ENCODE results near the gene SRCAP.

Gene SRCAP

DNA sequence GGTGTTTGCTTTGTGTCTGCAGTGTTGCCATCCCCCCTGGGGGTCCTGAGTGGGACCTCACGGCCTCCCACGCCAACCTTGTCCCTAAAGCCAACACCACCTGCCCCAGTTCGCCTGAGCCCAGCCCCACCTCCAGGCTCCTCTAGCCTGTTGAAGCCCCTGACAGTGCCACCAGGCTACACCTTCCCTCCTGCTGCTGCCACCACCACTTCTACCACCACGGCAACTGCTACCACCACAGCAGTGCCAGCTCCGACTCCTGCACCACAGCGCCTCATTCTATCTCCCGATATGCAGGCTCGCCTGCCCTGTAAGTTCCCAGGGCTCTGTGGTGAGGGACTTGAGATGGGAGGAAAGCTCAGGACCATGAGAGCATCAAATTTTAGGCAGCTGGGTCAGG lies 22.2 kb downstream of the SRCAP start:
- Histone ChIP-seq H3K4me1 (no peaks in the 10 kb centered on the region), H3K36me3 (replicated peaks) (peaks cover 88% of the 10 kb centered on the region), H3K9me3 (no peaks in the 10 kb centered on the region), H3K27me3 (ENCODE audit: low read depth) (no peaks in the 10 kb centered on the region), H3K4me3 (no peak overlapping the region)
- in situ Hi-C loops (cut with MboI; ENCODE audit: low sequenced_read_pairs): no loop called here
- DNase-seq (ENCODE audit: low spot score in 2 of 2): no peak

DNA sequence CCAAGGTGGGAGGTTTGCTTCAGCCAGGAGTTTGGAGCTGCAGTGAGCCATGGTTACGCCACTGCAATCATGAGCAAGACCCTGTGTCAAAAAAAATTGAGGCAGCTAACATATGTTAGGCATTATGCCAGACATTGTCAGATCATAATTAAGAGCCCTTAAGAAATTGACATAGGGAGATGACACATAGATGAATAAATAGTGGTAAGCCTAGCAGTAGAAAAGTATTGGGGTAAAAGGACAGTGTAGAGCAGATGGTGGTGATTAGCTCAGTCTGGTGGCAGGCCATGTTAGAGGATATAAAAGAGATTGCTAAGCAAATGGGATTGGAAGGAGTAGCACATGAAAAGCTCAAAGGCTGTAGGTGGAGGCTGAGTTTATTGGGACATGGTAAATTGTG lies 22.6 kb downstream of the SRCAP start:
- Histone ChIP-seq H3K36me3 (replicated peaks) (peaks cover 86% of the 10 kb centered on the region), H3K27me3 (ENCODE audit: low read depth) (no peaks in the 10 kb centered on the region), H3K9me3 (no peaks in the 10 kb centered on the region), H3K4me3 (no peak overlapping the region), H3K4me1 (no peaks in the 10 kb centered on the region)
- in situ Hi-C loops (cut with MboI; ENCODE audit: low sequenced_read_pairs): no loop called here
- DNase-seq (ENCODE audit: low spot score in 2 of 2): no peak

DNA sequence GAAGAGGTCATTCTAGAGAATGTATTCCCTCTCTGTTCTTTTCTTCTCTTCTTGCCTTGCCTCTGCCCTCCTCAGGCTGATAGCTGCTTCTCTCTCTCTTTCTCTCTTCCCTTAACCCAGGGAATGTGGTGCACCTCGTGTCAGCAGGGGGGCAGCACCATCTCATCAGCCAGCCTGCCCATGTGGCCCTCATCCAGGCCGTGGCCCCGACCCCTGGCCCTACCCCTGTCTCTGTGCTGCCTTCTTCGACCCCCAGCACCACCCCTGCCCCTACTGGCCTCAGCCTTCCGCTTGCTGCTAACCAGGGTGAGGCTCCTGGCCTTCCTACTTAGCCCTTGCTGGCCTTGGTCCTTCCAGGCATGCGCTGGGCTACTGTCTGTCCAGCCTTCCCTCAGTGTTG lies 23.5 kb downstream of the SRCAP start:
- in situ Hi-C loops (cut with MboI; ENCODE audit: low sequenced_read_pairs): no loop called here
- no peak overlapping the region for H3K4me3 ChIP-seq
- DNase-seq (ENCODE audit: low spot score in 2 of 2): no peak
- no peaks in the 10 kb centered on the region for H3K9me3 ChIP-seq
- no peaks in the 10 kb centered on the region for H3K4me1 ChIP-seq
- peaks cover 87% of the 10 kb centered on the region for H3K36me3 ChIP-seq (replicated peaks)
- H3K27me3 ChIP-seq (ENCODE audit: low read depth): no peaks in the 10 kb centered on the region

DNA sequence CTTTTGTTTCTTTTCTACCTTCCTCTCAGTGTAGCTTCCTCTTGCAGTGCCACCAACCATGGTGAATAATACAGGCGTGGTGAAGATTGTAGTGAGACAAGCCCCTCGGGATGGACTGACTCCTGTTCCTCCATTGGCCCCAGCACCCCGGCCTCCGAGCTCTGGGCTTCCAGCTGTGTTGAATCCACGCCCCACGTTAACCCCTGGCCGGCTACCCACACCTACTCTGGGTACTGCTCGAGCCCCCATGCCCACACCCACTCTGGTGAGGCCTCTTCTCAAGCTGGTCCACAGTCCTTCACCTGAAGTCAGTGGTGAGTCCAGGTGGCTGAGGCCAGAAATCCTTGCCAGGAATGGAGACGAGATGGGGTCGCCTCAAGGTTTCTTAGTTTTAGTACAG lies 23.9 kb downstream of the SRCAP start:
- Histone ChIP-seq H3K36me3 (replicated peaks) (peaks cover 84% of the 10 kb centered on the region), H3K4me3 (no peak overlapping the region), H3K4me1 (peaks cover 3% of the 10 kb centered on the region; the same call in 1 of the 2 replicates), H3K9me3 (no peaks in the 10 kb centered on the region), H3K27me3 (ENCODE audit: low read depth) (no peaks in the 10 kb centered on the region)
- in situ Hi-C loops (cut with MboI; ENCODE audit: low sequenced_read_pairs): no loop called here
- no peak for DNase-seq (ENCODE audit: low spot score in 2 of 2)

DNA sequence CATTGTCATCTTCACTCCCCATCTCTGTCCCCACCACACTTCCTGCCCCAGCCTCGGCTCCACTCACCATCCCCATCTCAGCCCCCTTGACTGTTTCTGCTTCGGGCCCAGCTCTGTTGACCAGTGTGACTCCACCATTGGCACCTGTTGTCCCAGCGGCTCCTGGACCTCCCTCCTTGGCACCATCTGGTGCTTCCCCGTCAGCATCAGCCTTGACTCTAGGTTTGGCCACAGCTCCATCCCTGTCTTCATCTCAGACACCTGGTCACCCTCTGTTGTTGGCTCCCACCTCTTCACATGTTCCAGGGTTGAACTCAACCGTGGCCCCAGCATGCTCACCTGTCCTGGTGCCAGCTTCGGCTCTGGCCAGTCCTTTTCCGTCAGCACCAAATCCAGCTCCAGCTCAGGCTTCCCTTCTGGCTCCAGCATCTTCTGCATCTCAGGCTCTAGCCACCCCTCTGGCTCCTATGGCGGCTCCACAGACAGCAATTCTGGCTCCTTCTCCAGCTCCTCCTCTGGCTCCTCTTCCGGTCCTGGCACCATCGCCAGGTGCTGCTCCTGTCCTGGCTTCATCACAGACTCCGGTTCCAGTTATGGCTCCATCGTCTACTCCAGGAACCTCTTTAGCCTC lies 24.9 kb downstream of the SRCAP start:
- H3K9me3 ChIP-seq: no peaks in the 10 kb centered on the region

DNA sequence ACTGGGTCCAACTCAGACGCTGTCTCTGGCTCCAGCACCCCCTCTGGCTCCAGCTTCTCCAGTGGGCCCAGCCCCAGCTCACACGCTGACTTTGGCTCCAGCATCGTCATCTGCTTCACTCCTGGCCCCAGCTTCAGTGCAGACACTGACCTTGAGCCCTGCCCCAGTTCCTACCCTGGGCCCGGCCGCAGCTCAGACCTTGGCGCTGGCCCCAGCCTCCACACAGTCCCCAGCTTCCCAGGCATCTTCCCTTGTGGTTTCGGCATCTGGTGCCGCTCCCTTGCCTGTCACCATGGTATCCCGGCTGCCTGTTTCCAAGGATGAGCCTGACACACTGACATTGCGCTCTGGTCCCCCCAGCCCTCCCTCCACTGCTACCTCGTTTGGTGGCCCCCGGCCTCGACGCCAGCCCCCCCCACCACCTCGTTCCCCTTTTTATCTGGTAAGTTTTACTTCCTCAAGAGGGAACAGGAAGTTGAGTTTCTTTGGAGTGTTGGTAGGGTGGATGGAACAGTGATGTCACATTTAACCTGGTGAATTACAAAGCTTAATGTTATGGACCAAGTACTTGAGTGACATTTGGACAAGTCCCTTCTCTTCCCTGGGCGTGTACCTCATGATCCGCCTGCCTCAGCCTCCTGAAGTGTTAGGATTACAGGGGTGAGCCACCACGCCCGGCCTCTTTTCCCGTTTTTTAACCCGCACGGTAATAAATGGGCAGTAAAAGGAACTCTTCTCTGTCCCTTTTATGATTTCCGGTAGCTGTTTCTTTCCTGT lies 25.9 kb downstream of the SRCAP start:
- H3K4me3 ChIP-seq: no peak overlapping the region
- peaks cover 82% of the 10 kb centered on the region for H3K36me3 ChIP-seq (replicated peaks)
- no peak for DNase-seq (ENCODE audit: low spot score in 2 of 2)
- no peaks in the 10 kb centered on the region for H3K27me3 ChIP-seq (ENCODE audit: low read depth)
- peaks cover 15% of the 10 kb centered on the region for H3K4me1 ChIP-seq
- in situ Hi-C loops (cut with MboI; ENCODE audit: low sequenced_read_pairs): no loop called here
- H3K9me3 ChIP-seq: no peaks in the 10 kb centered on the region

More for the DNA sequence above, 24.9 kb downstream of the SRCAP start:
- Histone ChIP-seq H3K4me1 (peaks cover 12% of the 10 kb centered on the region), H3K27me3 (ENCODE audit: low read depth) (no peaks in the 10 kb centered on the region), H3K36me3 (replicated peaks) (peaks cover 79% of the 10 kb centered on the region), H3K4me3 (no peak overlapping the region)
- no peak for DNase-seq (ENCODE audit: low spot score in 2 of 2)
- in situ Hi-C loops (cut with MboI; ENCODE audit: low sequenced_read_pairs): no loop called here

DNA sequence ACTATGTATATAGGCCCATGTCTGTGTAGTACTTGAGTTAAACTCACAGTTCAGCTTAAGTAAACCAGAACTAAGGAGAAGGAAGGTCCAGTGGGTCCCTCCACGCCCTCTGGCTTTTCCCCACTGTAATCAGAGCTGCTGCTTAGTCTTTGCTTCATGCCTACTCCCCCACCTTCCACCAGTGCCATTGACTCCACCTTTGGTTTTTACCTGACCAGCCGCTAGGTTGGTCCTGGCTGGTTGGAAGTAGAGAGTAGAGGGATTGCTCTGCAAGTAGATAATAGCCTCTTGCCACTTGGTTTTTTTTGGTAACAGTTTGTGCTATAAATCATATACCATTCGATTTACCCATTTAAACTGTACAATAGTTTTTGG lies 26.4 kb downstream of the SRCAP start:
- no peak for DNase-seq (ENCODE audit: low spot score in 2 of 2)
- Histone ChIP-seq H3K36me3 (replicated peaks) (peaks cover 80% of the 10 kb centered on the region), H3K4me1 (peaks cover 15% of the 10 kb centered on the region), H3K27me3 (ENCODE audit: low read depth) (no peaks in the 10 kb centered on the region), H3K4me3 (no peak overlapping the region), H3K9me3 (no peaks in the 10 kb centered on the region)
- in situ Hi-C loops (cut with MboI; ENCODE audit: low sequenced_read_pairs): no loop called here

DNA sequence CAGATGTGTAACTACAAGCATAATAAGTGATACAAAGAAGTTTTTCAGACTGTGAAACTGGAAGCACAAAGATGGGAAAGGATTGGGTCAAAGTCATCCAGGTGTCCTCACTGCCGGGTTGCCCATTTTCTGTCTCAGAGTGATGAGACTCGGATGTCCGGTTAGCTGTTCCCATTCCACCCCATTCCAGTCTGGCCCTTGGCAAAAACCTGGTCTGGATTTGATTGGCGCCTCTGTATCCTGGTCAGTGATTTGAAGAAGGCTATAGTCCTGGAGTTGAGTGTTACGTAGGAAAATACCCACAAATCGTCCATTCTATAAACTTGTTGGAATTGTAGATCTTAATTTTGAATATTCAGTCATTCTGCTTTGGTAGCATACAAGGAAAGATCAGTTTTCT lies 29.4 kb downstream of the SRCAP start:
- Histone ChIP-seq H3K36me3 (replicated peaks) (peaks cover 75% of the 10 kb centered on the region), H3K27me3 (ENCODE audit: low read depth) (no peaks in the 10 kb centered on the region), H3K4me1 (peaks cover 15% of the 10 kb centered on the region), H3K4me3 (no peak overlapping the region), H3K9me3 (no peaks in the 10 kb centered on the region)
- peak in 1 of 2 experiments; percentile 40 for DNase-seq (ENCODE audit: low spot score in 2 of 2)
- in situ Hi-C loops (cut with MboI; ENCODE audit: low sequenced_read_pairs): no loop called here

DNA sequence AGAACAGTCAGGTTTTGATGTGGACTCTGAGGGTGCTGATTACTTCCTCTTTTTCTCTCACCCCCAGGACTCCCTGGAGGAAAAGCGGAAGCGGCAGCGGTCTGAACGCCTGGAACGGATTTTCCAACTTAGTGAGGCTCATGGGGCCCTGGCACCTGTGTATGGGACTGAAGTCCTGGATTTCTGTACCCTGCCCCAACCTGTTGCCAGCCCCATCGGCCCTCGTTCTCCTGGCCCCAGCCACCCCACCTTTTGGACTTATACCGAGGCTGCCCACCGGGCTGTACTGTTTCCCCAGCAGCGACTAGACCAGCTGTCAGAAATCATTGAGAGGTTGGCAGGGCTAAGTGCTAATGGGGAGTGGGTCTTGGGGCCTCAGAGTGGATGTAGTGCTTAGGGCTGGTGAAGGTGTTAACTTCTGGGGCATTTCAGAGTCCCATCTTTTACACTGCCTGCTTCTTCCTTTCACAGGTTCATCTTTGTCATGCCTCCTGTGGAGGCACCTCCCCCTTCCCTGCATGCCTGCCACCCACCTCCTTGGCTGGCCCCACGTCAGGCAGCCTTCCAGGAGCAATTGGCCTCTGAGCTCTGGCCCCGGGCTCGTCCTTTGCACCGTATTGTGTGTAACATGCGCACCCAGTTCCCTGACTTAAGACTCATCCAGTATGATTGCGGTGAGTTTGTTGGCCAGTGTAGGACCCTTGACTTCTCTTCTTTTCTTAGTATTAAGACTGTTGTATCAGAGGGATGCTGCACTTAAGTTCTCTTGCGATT lies 30.1 kb downstream of the SRCAP start:
- no peak overlapping the region for H3K4me3 ChIP-seq
- peaks cover 75% of the 10 kb centered on the region for H3K36me3 ChIP-seq (replicated peaks)
- H3K4me1 ChIP-seq: peaks cover 15% of the 10 kb centered on the region
- no peaks in the 10 kb centered on the region for H3K27me3 ChIP-seq (ENCODE audit: low read depth)
- DNase-seq (ENCODE audit: low spot score in 2 of 2): peak in 1 of 2 experiments; percentile 38
- in situ Hi-C loops (cut with MboI; ENCODE audit: low sequenced_read_pairs): no loop called here
- H3K9me3 ChIP-seq: no peaks in the 10 kb centered on the region

DNA sequence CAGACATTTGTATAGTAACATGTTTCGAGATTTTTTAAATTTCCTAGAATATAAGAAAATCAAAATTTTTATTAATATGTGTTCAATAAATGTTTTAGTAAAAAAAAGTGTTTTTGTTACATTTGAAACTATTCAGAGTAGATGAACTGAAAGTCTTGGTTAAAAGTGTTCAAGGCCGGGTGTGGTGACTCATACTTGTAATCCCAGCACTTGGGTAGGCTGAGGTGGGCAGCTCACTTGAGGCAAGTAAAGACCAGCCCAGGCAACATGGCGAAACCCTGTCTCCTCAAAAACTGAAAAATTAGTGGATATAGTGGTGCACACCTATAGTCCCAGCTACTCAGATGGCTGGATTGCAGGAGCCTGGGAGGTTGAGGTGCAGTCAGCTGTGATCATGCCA lies 32.4 kb downstream of the SRCAP start:
- in situ Hi-C loops (cut with MboI; ENCODE audit: low sequenced_read_pairs): no loop called here
- Histone ChIP-seq H3K36me3 (replicated peaks) (peaks cover 71% of the 10 kb centered on the region), H3K4me1 (peaks cover 15% of the 10 kb centered on the region), H3K27me3 (ENCODE audit: low read depth) (no peaks in the 10 kb centered on the region), H3K9me3 (no peaks in the 10 kb centered on the region), H3K4me3 (no peak overlapping the region)
- no peak for DNase-seq (ENCODE audit: low spot score in 2 of 2)

DNA sequence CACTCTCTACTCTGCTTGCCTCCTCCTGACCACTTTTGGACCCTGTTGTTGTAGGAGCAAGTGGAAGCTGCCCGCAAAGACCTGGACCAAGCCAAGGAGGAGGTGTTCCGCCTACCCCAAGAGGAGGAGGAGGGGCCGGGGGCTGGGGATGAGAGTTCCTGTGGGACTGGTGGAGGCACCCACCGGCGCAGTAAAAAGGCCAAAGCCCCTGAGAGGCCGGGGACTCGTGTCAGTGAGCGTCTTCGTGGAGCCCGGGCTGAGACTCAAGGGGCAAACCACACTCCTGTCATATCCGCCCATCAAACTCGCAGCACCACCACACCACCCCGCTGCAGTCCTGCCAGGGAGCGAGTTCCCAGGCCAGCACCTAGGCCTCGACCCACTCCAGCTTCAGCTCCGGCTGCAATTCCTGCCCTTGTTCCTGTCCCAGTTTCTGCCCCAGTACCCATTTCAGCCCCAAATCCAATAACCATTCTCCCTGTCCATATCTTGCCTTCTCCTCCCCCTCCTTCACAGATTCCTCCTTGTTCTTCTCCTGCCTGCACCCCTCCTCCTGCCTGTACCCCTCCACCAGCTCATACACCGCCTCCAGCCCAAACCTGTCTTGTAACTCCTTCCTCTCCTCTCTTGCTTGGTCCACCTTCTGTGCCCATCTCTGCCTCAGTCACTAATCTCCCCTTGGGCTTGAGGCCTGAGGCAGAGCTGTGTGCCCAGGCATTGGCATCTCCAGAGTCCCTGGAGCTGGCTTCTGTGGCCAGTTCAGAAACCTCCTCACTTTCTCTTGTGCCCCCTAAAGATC lies 38.2 kb downstream of the SRCAP start:
- Histone ChIP-seq H3K27me3 (ENCODE audit: low read depth) (no peaks in the 10 kb centered on the region), H3K9me3 (no peaks in the 10 kb centered on the region), H3K36me3 (replicated peaks) (peaks cover 80% of the 10 kb centered on the region), H3K4me3 (no peak overlapping the region), H3K4me1 (no peaks in the 10 kb centered on the region)
- in situ Hi-C loops (cut with MboI; ENCODE audit: low sequenced_read_pairs): no loop called here
- DNase-seq (ENCODE audit: low spot score in 2 of 2): no peak

DNA sequence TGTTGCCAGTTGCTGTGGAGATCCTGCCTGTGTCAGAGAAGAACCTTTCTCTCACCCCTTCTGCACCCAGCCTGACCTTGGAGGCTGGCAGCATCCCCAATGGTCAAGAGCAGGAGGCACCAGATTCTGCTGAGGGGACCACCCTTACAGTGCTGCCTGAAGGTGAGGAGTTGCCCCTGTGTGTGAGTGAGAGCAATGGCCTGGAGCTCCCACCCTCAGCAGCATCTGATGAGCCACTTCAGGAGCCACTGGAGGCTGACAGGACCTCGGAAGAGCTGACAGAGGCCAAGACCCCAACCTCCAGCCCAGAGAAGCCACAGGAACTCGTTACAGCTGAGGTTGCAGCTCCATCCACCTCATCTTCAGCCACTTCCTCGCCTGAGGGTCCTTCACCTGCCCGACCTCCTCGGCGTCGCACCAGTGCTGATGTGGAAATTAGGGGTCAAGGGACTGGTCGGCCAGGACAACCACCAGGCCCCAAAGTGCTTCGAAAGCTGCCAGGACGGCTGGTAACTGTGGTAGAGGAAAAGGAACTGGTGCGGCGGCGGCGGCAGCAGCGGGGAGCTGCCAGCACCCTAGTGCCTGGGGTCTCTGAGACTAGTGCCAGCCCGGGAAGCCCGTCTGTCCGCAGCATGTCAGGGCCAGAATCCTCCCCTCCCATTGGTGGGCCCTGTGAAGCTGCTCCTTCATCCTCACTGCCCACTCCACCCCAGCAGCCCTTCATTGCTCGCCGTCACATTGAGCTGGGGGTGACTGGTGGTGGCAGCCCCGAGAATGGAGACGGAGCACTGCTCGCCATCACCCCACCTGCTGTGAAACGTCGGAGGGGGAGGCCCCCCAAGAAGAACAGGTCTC lies 39.0 kb downstream of the SRCAP start:
- DNase-seq (ENCODE audit: low spot score in 2 of 2): no peak
- no peaks in the 10 kb centered on the region for H3K4me1 ChIP-seq
- no peak overlapping the region for H3K4me3 ChIP-seq
- in situ Hi-C loops (cut with MboI; ENCODE audit: low sequenced_read_pairs): no loop called here
- H3K9me3 ChIP-seq: no peaks in the 10 kb centered on the region
- peaks cover 77% of the 10 kb centered on the region for H3K36me3 ChIP-seq (replicated peaks)
- no peaks in the 10 kb centered on the region for H3K27me3 ChIP-seq (ENCODE audit: low read depth)

Measured in HAP-1 (cell line).